A549 (cell line): ENCODE data around the gene GPR149. TPM values are rescaled to one million over a fixed set of nuclear protein-coding genes. Genes with fewer than 3 reads are reported as not detected.

Source experiments
- ATAC-seq, 2 experiments: fragments of 200-7000 bp in 1 of 2; fragments of >200 bp in 1 of 2; cut with Nextera tagmentation in 1 of 2; cut with Tn5 transposase in 1 of 2; 3 replicates each; pipeline versions ENCODE4 v1.8.0 to v1.9.1; 2018 to 2020; ENCODE audit warnings: mild to moderate bottlenecking in 1 of 2, moderate library complexity in 1 of 2
- CTCF ChIA-PET: fragments of 300-600 bp; sonication (Branson Sonifier 250); formaldehyde crosslinking; extraction: SDS; loops from one replicate; lab custom pipeline; 2021; ENCODE audit warnings: antibody characterized with exemption, inconsistent platforms; lab: Yijun Ruan, JAX
- POLR2A ChIA-PET: fragments of 350-600 bp; formaldehyde crosslinking; extraction: SDS; loops from one replicate; lab custom pipeline; 2021; ENCODE audit warnings: antibody characterized with exemption, inconsistent platforms; lab: Yijun Ruan, JAX
- DNase-seq, 2 experiments: peaks; one replicate each; pipeline versions ENCODE4 v3.0.0 to v3.0.0-alpha.2; 2011 to 2016; ENCODE audit warnings: low read depth in 1 of 2, low spot score in 1 of 2
- FAIRE-seq: peaks from 2 replicates; lab custom pipeline; 2011; peaks lifted over from hg19 to GRCh38; lab: Jason Lieb, UNC
- H3K27ac ChIP-seq, 2 experiments: fragments of >200 bp; sonication (Bioruptor Twin); formaldehyde crosslinking; 3 replicates each; pipeline ENCODE4 v1.5.1; 2016 to 2017
- H3K4me1 ChIP-seq: fragments of >200 bp; sonication (Bioruptor Twin); formaldehyde crosslinking; 3 replicates; pipeline ENCODE4 v1.6.1; 2016
- H3K4me2 ChIP-seq: fragments of >200 bp; sonication (Bioruptor Twin); formaldehyde crosslinking; 3 replicates; pipeline ENCODE4 v1.6.1; 2016
- H3K4me3 ChIP-seq: fragments of >200 bp; sonication (Bioruptor Twin); formaldehyde crosslinking; 3 replicates; pipeline ENCODE4 v1.5.1; 2016
- H3K9me3 ChIP-seq: fragments of >200 bp; sonication (Bioruptor Twin); formaldehyde crosslinking; 3 replicates; pipeline ENCODE4 v1.6.1; 2016
- CBX8 ChIP-seq: fragments of 200-600 bp; sonication (generic); IDR thresholded peaks from 2 replicates; pipeline ENCODE4 v1.6.1; 2016
- CEBPB ChIP-seq, 2 experiments: fragments of >200 bp in 1 of 2; sonication (Bioruptor Twin) in 1 of 2; formaldehyde crosslinking in 1 of 2; IDR thresholded peaks; 2 replicates each; pipeline ENCODE4 v1.6.1; 2012 to 2016
- CHD2 ChIP-seq: fragments of 150-350 bp; IDR thresholded peaks from 2 replicates; pipeline ENCODE4 v1.6.1; 2014; ENCODE audit warnings: low read length; ENCODE audit not compliant: partially characterized antibody
- CHD4 ChIP-seq: fragments of 200-600 bp; sonication (generic); IDR thresholded peaks from 2 replicates; pipeline ENCODE4 v1.6.1; 2016; ENCODE audit warnings: antibody characterized with exemption, mild to moderate bottlenecking, borderline replicate concordance
- EP300 ChIP-seq, 2 experiments: fragments of >200 bp; sonication (Bioruptor Twin); formaldehyde crosslinking; IDR thresholded peaks; 2 replicates in 1 of 2; 3 replicates in 1 of 2; pipeline ENCODE4 v1.6.1; 2016 to 2017
- FOSL2 ChIP-seq, 2 experiments: fragments of 450-650 bp in 1 of 2; fragments of >200 bp in 1 of 2; sonication (Bioruptor Twin) in 1 of 2; formaldehyde crosslinking; IDR thresholded peaks; 2 replicates each; pipeline versions ENCODE4 v1.5.0 to v1.6.1; 2016 to 2020; ENCODE audit warnings: mild to moderate bottlenecking in 1 of 2, moderate library complexity in 1 of 2
- GATA3 ChIP-seq: IDR thresholded peaks from 2 replicates; pipeline ENCODE4 v1.6.1; 2012; ENCODE audit warnings: borderline replicate concordance
- HOXB5 ChIP-seq: fragments of 250-450 bp; sonication (Bioruptor Pico); IDR thresholded peaks from 2 replicates; pipeline ENCODE4 v1.5.0; 2020; ENCODE audit warnings: mild to moderate bottlenecking, moderate library complexity
- JUN ChIP-seq, 2 experiments: fragments of >200 bp; sonication (Bioruptor Twin); formaldehyde crosslinking; IDR thresholded peaks; 2 replicates in 1 of 2; 3 replicates in 1 of 2; pipeline ENCODE4 v1.6.1; 2016 to 2017
- MYC ChIP-seq: IDR thresholded peaks from 2 replicates; pipeline ENCODE4 v1.6.1; 2012; ENCODE audit warnings: mild to moderate bottlenecking, inconsistent platforms, low read length, improper control_type of control experiment, borderline replicate concordance
- NR3C1 ChIP-seq: fragments of >200 bp; sonication (Bioruptor Twin); formaldehyde crosslinking; IDR thresholded peaks from 3 replicates; pipeline ENCODE4 v1.6.1; 2017
- PHF8 ChIP-seq: fragments of 200-600 bp; sonication (generic); IDR thresholded peaks from 2 replicates; pipeline ENCODE4 v1.6.1; 2016; ENCODE audit warnings: low read depth, mild to moderate bottlenecking, antibody characterized with exemption, moderate library complexity, borderline replicate concordance
- POLR2A ChIP-seq: IDR thresholded peaks from 2 replicates; pipeline ENCODE4 v1.6.1; 2012; ENCODE audit warnings: mild to moderate bottlenecking, low read length
- RAD21 ChIP-seq, 2 experiments: fragments of >200 bp in 1 of 2; sonication (Bioruptor Twin) in 1 of 2; formaldehyde crosslinking in 1 of 2; IDR thresholded peaks in 1 of 2; conservative IDR thresholded peaks in 1 of 2; 2 replicates in 1 of 2; 3 replicates in 1 of 2; pipeline ENCODE4 v1.6.1; 2012 to 2018; ENCODE audit warnings: inconsistent platforms in 1 of 2
- RFX5 ChIP-seq: fragments of 450-650 bp; IDR thresholded peaks from 2 replicates; pipeline ENCODE4 v1.7.1; 2014; ENCODE audit warnings: antibody characterized with exemption, mild to moderate bottlenecking, moderate library complexity
- RNF2 ChIP-seq: fragments of 200-600 bp; sonication (generic); IDR thresholded peaks from 2 replicates; pipeline ENCODE4 v1.6.1; 2016; ENCODE audit warnings: low read depth, mild to moderate bottlenecking, antibody characterized with exemption, moderate library complexity, borderline replicate concordance
- SREBF2 ChIP-seq: fragments of 450-650 bp; IDR thresholded peaks from 2 replicates; pipeline ENCODE4 v1.6.1; 2014; ENCODE audit warnings: mild to moderate bottlenecking, moderate library complexity
- TP53 ChIP-seq: fragments of 250-450 bp; sonication (Bioruptor Pico); IDR thresholded peaks from 2 replicates; pipeline ENCODE4 v1.5.0; 2021; ENCODE audit warnings: mild to moderate bottlenecking, moderate library complexity
- ZNF302 ChIP-seq: fragments of 250-450 bp; sonication (Bioruptor Pico); IDR thresholded peaks from 2 replicates; pipeline ENCODE4 v1.9.0; 2021; ENCODE audit warnings: inconsistent platforms, mild to moderate bottlenecking, moderate library complexity
- WGBS: methylation state at CpG from one replicate; pipeline ENCODE4 v1.1.6; 2017; ENCODE audit errors: missing lambda C conversion rate; 5-methylcytosine and 5-hydroxymethylcytosine counted together
- polyA plus RNA-seq, 4 experiments: library from polyadenylated mRNA; depleted of rRNA in 3 of 4; stranded (reverse); fragments of >200 nt; fragmentation: RNase III in 1 of 4; extraction: RNeasy Plus Mini Kit Qiagen cat#74134 plus additional on column Dnase treatment in 1 of 4; gene quantifications; 2 replicates in 3 of 4; 3 replicates in 1 of 4; pipeline ENCODE4 v1.2.3, GENCODE V29; 2011 to 2017
- TF ChIP-seq, protein P1 (sequence below): IDR thresholded peaks from 2 replicates; pipeline ENCODE4 v1.6.1; 2012; ENCODE audit warnings: low read depth, borderline replicate concordance
- TF ChIP-seq, protein P2 (sequence below): fragments of >200 bp; sonication (Bioruptor Twin); formaldehyde crosslinking; IDR thresholded peaks from 3 replicates; pipeline ENCODE4 v1.6.1; 2016
- TF ChIP-seq, protein P3 (sequence below): fragments of >200 bp; sonication (Bioruptor Twin); formaldehyde crosslinking; IDR thresholded peaks from 3 replicates; pipeline ENCODE4 v1.5.1; 2016
- TF ChIP-seq, protein P4 (sequence below): fragments of 250-450 bp; sonication (Bioruptor Pico); IDR thresholded peaks from 2 replicates; pipeline ENCODE4 v1.5.0; 2020; ENCODE audit warnings: low read depth, mild to moderate bottlenecking, moderate library complexity
- TF ChIP-seq, protein P5 (sequence below): fragments of 250-450 bp; sonication (Bioruptor Pico); IDR thresholded peaks from 2 replicates; pipeline ENCODE4 v1.5.0; 2021; ENCODE audit warnings: mild to moderate bottlenecking, moderate library complexity, borderline replicate concordance
- TF ChIP-seq, protein P6 (sequence below): fragments of 150-350 bp; IDR thresholded peaks from 2 replicates; pipeline ENCODE4 v1.6.1; 2014; ENCODE audit warnings: low read depth, mild to moderate bottlenecking, low read length
- TF ChIP-seq, protein P7 (sequence below): fragments of 450-650 bp; IDR thresholded peaks from 2 replicates; pipeline ENCODE4 v1.6.1; 2014; ENCODE audit warnings: antibody characterized with exemption

Gene GPR149
- polyA plus RNA-seq, 2 of the 4 experiments (the other 2 are of a cell fraction): not detected

DNA sequence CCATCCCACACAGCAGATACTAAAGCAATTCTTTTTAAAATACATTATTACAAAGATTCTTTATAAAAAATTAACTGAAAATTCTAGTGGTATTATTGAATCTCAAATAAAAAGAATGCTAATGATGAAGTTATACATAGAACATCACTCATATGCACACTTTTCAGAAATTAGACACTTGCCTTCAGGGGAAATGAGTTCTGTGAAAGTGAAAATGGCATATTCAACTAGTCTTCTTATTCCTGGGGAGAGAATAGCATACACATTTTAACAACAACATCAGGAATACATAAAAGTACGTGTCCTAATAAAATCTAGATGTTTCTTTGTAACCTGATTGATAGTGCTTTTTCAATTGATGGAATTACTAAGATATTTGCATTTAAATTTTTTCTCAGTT lies 68.9 kb downstream of the GPR149 start:
- Histone ChIP-seq H3K4me3 (no peak overlapping the region), H3K9me3 (no peaks in the 10 kb centered on the region), H3K4me2 (no peak overlapping the region), H3K4me1 (no peaks in the 10 kb centered on the region), H3K27ac (no peak overlapping the region)
- CTCF ChIA-PET: no interaction called here
- ATAC-seq (no peak), FAIRE-seq (no peak), DNase-seq (no peak)
- WGBS: 2% methylated on average over 1 of the region's 1 CpG
- no peak for TF ChIP-seq FOSL2 (IDR thresholded peaks at IDR 0.05)
- TF ChIP-seq FOSL2 (CRISPR knock-in tag; IDR thresholded peaks at IDR 0.05): no peak
- no peak for TF ChIP-seq TP53 (CRISPR knock-in tag)
- TF ChIP-seq CHD4: no peak
- no peak for TF ChIP-seq JUN (IDR thresholded peaks at IDR 0.05)
- TF ChIP-seq RNF2: no peak
- no peak for TF ChIP-seq ZNF302 (CRISPR knock-in tag)
- TF ChIP-seq PHF8: no peak
- TF ChIP-seq EP300 (IDR thresholded peaks at IDR 0.05): no peak
- no peak for TF ChIP-seq CEBPB (IDR thresholded peaks at IDR 0.05)
- TF ChIP-seq GATA3: no peak
- POLR2A ChIA-PET: no interaction called here

DNA sequence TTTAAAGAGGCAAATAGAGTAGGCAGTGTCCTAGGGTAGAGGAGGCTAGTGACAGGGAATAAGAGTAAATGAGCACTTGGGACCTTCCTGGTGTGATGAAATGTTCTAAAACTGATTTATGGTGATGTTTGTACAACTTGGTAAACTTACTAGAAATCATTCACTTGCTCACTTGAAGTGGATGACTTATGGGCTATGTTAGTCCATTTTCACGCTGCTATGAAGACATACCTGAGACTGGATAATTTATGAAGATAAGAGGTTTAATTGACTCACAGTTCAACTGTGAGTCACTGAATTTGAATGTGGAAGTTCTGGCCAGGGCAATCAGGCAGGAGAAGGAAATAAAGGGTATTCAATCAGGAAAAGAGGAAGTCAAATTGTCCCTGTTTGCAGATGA lies 74.0 kb downstream of the GPR149 start:
- H3K4me1 ChIP-seq: no peaks in the 10 kb centered on the region
- H3K4me2 ChIP-seq: no peak overlapping the region
- CTCF ChIA-PET: no interaction called here
- H3K27ac ChIP-seq: no peak overlapping the region
- DNase-seq: no peak
- POLR2A ChIA-PET: no interaction called here
- TF ChIP-seq SREBF2 (no peak), CHD2 (no peak), MYC (no peak), RFX5 (no peak), RAD21 (conservative IDR thresholded peaks at IDR 0.05 in 1 of 2, IDR thresholded peaks at IDR 0.05 in 1 of 2) (no peak), HOXB5 (CRISPR knock-in tag) (no peak), CBX8 (no peak), POLR2A (no peak), NR3C1 (no peak)
- TF ChIP-seq, protein P1, sequence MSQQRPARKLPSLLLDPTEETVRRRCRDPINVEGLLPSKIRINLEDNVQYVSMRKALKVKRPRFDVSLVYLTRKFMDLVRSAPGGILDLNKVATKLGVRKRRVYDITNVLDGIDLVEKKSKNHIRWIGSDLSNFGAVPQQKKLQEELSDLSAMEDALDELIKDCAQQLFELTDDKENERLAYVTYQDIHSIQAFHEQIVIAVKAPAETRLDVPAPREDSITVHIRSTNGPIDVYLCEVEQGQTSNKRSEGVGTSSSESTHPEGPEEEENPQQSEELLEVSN: no peak
- TF ChIP-seq, protein P2, sequence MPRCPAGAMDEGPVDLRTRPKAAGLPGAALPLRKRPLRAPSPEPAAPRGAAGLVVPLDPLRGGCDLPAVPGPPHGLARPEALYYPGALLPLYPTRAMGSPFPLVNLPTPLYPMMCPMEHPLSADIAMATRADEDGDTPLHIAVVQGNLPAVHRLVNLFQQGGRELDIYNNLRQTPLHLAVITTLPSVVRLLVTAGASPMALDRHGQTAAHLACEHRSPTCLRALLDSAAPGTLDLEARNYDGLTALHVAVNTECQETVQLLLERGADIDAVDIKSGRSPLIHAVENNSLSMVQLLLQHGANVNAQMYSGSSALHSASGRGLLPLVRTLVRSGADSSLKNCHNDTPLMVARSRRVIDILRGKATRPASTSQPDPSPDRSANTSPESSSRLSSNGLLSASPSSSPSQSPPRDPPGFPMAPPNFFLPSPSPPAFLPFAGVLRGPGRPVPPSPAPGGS: no peak
- TF ChIP-seq, protein P3, sequence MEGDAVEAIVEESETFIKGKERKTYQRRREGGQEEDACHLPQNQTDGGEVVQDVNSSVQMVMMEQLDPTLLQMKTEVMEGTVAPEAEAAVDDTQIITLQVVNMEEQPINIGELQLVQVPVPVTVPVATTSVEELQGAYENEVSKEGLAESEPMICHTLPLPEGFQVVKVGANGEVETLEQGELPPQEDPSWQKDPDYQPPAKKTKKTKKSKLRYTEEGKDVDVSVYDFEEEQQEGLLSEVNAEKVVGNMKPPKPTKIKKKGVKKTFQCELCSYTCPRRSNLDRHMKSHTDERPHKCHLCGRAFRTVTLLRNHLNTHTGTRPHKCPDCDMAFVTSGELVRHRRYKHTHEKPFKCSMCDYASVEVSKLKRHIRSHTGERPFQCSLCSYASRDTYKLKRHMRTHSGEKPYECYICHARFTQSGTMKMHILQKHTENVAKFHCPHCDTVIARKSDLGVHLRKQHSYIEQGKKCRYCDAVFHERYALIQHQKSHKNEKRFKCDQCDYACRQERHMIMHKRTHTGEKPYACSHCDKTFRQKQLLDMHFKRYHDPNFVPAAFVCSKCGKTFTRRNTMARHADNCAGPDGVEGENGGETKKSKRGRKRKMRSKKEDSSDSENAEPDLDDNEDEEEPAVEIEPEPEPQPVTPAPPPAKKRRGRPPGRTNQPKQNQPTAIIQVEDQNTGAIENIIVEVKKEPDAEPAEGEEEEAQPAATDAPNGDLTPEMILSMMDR: no peak
- TF ChIP-seq, protein P4, sequence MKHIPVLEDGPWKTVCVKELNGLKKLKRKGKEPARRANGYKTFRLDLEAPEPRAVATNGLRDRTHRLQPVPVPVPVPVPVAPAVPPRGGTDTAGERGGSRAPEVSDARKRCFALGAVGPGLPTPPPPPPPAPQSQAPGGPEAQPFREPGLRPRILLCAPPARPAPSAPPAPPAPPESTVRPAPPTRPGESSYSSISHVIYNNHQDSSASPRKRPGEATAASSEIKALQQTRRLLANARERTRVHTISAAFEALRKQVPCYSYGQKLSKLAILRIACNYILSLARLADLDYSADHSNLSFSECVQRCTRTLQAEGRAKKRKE (CRISPR knock-in tag): no peak
- TF ChIP-seq, protein P5, sequence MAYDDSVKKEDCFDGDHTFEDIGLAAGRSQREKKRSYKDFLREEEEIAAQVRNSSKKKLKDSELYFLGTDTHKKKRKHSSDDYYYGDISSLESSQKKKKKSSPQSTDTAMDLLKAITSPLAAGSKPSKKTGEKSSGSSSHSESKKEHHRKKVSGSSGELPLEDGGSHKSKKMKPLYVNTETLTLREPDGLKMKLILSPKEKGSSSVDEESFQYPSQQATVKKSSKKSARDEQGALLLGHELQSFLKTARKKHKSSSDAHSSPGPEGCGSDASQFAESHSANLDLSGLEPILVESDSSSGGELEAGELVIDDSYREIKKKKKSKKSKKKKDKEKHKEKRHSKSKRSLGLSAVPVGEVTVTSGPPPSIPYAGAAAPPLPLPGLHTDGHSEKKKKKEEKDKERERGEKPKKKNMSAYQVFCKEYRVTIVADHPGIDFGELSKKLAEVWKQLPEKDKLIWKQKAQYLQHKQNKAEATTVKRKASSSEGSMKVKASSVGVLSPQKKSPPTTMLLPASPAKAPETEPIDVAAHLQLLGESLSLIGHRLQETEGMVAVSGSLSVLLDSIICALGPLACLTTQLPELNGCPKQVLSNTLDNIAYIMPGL (CRISPR knock-in tag): no peak
- TF ChIP-seq, protein P6, sequence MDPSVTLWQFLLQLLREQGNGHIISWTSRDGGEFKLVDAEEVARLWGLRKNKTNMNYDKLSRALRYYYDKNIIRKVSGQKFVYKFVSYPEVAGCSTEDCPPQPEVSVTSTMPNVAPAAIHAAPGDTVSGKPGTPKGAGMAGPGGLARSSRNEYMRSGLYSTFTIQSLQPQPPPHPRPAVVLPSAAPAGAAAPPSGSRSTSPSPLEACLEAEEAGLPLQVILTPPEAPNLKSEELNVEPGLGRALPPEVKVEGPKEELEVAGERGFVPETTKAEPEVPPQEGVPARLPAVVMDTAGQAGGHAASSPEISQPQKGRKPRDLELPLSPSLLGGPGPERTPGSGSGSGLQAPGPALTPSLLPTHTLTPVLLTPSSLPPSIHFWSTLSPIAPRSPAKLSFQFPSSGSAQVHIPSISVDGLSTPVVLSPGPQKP: no peak
- TF ChIP-seq, protein P7, sequence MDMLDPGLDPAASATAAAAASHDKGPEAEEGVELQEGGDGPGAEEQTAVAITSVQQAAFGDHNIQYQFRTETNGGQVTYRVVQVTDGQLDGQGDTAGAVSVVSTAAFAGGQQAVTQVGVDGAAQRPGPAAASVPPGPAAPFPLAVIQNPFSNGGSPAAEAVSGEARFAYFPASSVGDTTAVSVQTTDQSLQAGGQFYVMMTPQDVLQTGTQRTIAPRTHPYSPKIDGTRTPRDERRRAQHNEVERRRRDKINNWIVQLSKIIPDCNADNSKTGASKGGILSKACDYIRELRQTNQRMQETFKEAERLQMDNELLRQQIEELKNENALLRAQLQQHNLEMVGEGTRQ: no peak
- TF ChIP-seq, all 56 proteins: peak for 0
- Histone ChIP-seq H3K4me3 (no peak overlapping the region), H3K9me3 (no peaks in the 10 kb centered on the region)
- ATAC-seq: no peak
- WGBS: 0% methylated on average over 1 of the region's 1 CpG
- no peak for FAIRE-seq
